Lower leg skin (tissue), 3 donors: ENCODE data around the gene SEC63.

Source experiments
- POLR2A ChIP-seq, 2 donors: fragments of 450-650 bp; IDR thresholded peaks; one replicate each; pipeline ENCODE4 v1.6.1; 2016 to 2017; ENCODE audit warnings: antibody characterized with exemption in 2 of 2, mild to moderate bottlenecking in 1 of 2, moderate library complexity in 1 of 2
- TF ChIP-seq, protein P1 (sequence below), 3 donors: fragments of 450-650 bp; IDR thresholded peaks; one replicate each; pipeline ENCODE4 v1.5.1; 2016; ENCODE audit warnings: antibody characterized with exemption in 3 of 3, mild to moderate bottlenecking in 3 of 3, moderate library complexity in 2 of 3

DNA sequence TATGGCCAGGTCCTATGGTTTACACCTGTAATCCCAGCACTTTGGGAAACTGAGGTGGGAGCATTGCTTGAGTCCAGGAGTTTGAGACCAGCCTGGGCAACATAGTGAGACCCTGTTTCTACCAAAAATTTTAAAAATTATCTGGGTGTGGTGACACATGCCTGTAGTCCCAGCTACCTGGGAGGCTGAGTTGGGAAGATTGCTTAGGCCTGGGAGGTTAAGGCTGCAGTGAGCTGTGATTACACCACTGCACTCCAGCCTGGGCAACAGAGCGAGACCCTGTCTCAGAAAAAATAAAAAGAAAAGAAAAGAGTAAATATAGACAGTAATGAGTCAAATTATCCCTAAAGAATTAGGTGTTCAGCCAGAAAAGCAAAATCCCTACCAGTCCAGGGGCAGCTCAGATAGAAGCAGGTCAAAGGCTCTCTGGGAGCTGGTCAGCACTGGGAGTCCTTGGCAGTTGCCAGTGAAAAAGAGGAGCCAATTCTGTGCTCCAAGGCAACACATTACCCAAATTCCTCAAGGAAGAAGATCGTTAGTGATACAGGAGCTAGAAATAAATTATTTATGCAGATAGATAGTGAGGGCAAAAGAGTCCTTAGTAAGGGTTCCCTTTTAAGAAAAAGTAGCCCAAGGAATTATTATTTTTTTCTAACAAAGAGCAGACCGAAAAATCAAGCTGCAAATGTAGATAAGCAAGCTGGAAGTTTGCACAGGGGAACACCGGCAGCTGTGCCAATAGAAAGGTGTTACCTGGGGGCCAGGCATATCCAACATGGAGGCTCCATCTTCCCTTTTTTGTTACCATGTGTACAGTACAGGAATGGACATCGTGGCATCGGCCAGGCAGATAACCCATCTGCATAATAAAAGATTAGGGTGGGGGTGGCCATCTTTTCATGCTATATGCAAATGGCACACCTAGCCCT lies 31.4 kb upstream of the SEC63 start:
- TF ChIP-seq, protein P1, sequence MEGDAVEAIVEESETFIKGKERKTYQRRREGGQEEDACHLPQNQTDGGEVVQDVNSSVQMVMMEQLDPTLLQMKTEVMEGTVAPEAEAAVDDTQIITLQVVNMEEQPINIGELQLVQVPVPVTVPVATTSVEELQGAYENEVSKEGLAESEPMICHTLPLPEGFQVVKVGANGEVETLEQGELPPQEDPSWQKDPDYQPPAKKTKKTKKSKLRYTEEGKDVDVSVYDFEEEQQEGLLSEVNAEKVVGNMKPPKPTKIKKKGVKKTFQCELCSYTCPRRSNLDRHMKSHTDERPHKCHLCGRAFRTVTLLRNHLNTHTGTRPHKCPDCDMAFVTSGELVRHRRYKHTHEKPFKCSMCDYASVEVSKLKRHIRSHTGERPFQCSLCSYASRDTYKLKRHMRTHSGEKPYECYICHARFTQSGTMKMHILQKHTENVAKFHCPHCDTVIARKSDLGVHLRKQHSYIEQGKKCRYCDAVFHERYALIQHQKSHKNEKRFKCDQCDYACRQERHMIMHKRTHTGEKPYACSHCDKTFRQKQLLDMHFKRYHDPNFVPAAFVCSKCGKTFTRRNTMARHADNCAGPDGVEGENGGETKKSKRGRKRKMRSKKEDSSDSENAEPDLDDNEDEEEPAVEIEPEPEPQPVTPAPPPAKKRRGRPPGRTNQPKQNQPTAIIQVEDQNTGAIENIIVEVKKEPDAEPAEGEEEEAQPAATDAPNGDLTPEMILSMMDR (IDR thresholded peaks at IDR 0.05): no peak
- TF ChIP-seq POLR2A (IDR thresholded peaks at IDR 0.05): no peak
